ENCODE results near the gene GPC6.

GPC6 gene

GRCh38 chr13:94305934-94306333 is 1079.3 kb downstream of the GPC6 start (continued):
- TF ChIP-seq ZNF341 (tag by site-specific recombination; IDR thresholded peaks at IDR 0.05; ENCODE audit: low read depth) (no peak), ZNF426 (tag by site-specific recombination; IDR thresholded peaks at IDR 0.05) (no peak), ZNF777 (tag by site-specific recombination; IDR thresholded peaks at IDR 0.05; ENCODE audit: borderline replicate concordance) (no peak), REPIN1 (tag by site-specific recombination; IDR thresholded peaks at IDR 0.05; ENCODE audit: low read depth) (no peak), FEZF1 (tag by site-specific recombination; IDR thresholded peaks at IDR 0.05) (no peak), ZNF600 (tag by site-specific recombination; IDR thresholded peaks at IDR 0.05) (no peak), ZNF37A (tag by site-specific recombination; IDR thresholded peaks at IDR 0.05) (no peak), SETDB1 (IDR thresholded peaks at IDR 0.05; ENCODE audit: insufficient read length, low read length) (no peak), ZNF521 (tag by site-specific recombination; IDR thresholded peaks at IDR 0.05) (no peak), ZNF830 (tag by site-specific recombination; IDR thresholded peaks at IDR 0.05; ENCODE audit: low read depth) (no peak)

- CTCF ChIA-PET = no interaction called here
- H3K4me1 ChIP-seq (ENCODE audit: control insufficient read depth, insufficient read depth, low read length) = no peaks in the 10 kb centered on the region
- TF ChIP-seq GFI1B (tag by site-specific recombination; IDR thresholded peaks at IDR 0.05) (no peak), KLF8 (tag by site-specific recombination; IDR thresholded peaks at IDR 0.05) (no peak), ZNF768 (tag by site-specific recombination; IDR thresholded peaks at IDR 0.05) (no peak), ZNF510 (tag by site-specific recombination; IDR thresholded peaks at IDR 0.05; ENCODE audit: insufficient replicate concordance) (no peak), YY1 (tag by site-specific recombination; IDR thresholded peaks at IDR 0.05) (no peak), ZNF626 (tag by site-specific recombination; IDR thresholded peaks at IDR 0.05) (no peak)
- no peak overlapping the region for H3K27ac ChIP-seq (ENCODE audit: extremely low read depth, low read depth, low read length)
- no peaks in the 10 kb centered on the region for H3K36me3 ChIP-seq (ENCODE audit: control insufficient read depth in 2 of 2, insufficient read depth in 1 of 2, low read length in 2 of 2)
- no peak overlapping the region for H3K4me3 ChIP-seq (ENCODE audit: low read depth, low read length)
- POLR2A ChIA-PET = no interaction called here
- H3K9me3 ChIP-seq (ENCODE audit: control insufficient read depth, insufficient read depth, low read depth, low read length) = no peaks in the 10 kb centered on the region
Measured at GRCh38 chr13:94308832-94309231, 1082.2 kb downstream of the GPC6 start.

GRCh38 chr13:94309576-94309975 is 1083.0 kb downstream of the GPC6 start:
- TF ChIP-seq SP3 (tag by site-specific recombination; IDR thresholded peaks at IDR 0.05) = no peak
- TF ChIP-seq INSM2 (tag by site-specific recombination; IDR thresholded peaks at IDR 0.05) = no peak
- no peak for TF ChIP-seq ZNF10 (tag by site-specific recombination; IDR thresholded peaks at IDR 0.05)
- TF ChIP-seq ZNF621 (tag by site-specific recombination; IDR thresholded peaks at IDR 0.05) = no peak
- TF ChIP-seq ZNF157 (tag by site-specific recombination; IDR thresholded peaks at IDR 0.05) = no peak
- no peak for TF ChIP-seq ZNF704 (tag by site-specific recombination; IDR thresholded peaks at IDR 0.05)
- no peak for TF ChIP-seq ZBTB20 (tag by site-specific recombination; IDR thresholded peaks at IDR 0.05)
- no peak for TF ChIP-seq BCL11A (tag by site-specific recombination; IDR thresholded peaks at IDR 0.05; ENCODE audit: low read depth)
- TF ChIP-seq ZFHX2 (tag by site-specific recombination; conservative IDR thresholded peaks at IDR 0.05) = no peak
- TF ChIP-seq WT1 (tag by site-specific recombination; IDR thresholded peaks at IDR 0.05) = no peak
- TF ChIP-seq KLF17 (tag by site-specific recombination; IDR thresholded peaks at IDR 0.05) = no peak
- no peak for TF ChIP-seq ZNF426 (tag by site-specific recombination; IDR thresholded peaks at IDR 0.05)
- TF ChIP-seq ZNF18 (tag by site-specific recombination; IDR thresholded peaks at IDR 0.05) = no peak
- no peak for TF ChIP-seq TCF7L2 (IDR thresholded peaks at IDR 0.05; ENCODE audit: borderline replicate concordance, low read depth, low read length)
- no peak for TF ChIP-seq ZSCAN30 (tag by site-specific recombination; IDR thresholded peaks at IDR 0.05)
- no peak for TF ChIP-seq ZNF843 (tag by site-specific recombination; IDR thresholded peaks at IDR 0.05)
- no peak for TF ChIP-seq HOXC10 (CRISPR knock-in tag; IDR thresholded peaks at IDR 0.05)
- TF ChIP-seq GFI1B (tag by site-specific recombination; IDR thresholded peaks at IDR 0.05) = no peak
- no peak overlapping the region for H3K27ac ChIP-seq (ENCODE audit: extremely low read depth, low read depth, low read length)
- CTCF ChIA-PET = no interaction called here

More at GRCh38 chr13:94309576-94309975, 1083.0 kb downstream of the GPC6 start:
- Histone ChIP-seq H3K9me3 (ENCODE audit: control insufficient read depth, insufficient read depth, low read depth, low read length) (no peaks in the 10 kb centered on the region), H3K4me3 (ENCODE audit: low read depth, low read length) (no peak overlapping the region), H3K4me1 (ENCODE audit: control insufficient read depth, insufficient read depth, low read length) (no peaks in the 10 kb centered on the region), H3K36me3 (ENCODE audit: control insufficient read depth in 2 of 2, insufficient read depth in 1 of 2, low read length in 2 of 2) (no peaks in the 10 kb centered on the region)
- POLR2A ChIA-PET = no interaction called here
